Measurements from ENCODE around the gene BEND3.
"Not testable (repeated sequence)": the region's sequence is repeated elsewhere in the genome, so short reads cannot be mapped to it uniquely, and the experiment has no call there.

Gene BEND3

DNA sequence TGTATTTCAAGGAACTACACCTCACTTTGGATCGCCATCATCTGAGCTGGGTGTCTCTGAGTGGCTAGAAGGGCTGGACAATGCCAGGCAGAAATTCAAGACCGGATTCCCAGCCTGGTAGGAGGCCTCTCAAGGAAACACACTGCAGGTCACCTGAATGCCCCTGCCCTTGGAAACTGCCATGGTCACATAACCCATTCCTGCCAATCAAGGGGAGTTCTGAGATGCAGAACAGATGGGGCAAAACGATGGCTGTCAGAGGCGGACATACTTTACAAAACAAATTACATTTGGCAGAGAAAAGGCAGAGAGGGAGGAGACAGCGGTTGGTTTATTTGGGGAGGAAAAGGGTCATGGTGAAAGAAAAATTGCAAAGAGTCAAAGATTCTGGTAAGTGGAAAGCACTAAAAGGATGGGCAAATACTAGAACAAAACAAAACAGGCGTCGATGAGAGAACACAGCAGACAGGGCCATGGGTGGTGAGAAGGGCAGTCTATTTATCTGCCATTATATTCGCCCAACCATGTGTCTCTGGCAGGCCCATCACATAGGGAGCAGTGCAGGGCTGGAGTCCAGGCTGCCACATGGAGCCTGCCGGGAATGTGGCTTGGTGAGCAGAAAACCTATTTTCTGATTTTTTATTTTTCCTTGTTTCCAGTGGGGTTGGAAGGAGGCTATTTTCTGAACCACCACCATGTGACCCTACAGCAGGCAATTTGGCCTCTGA lies 13.5 kb downstream of the BEND3 start:
- Histone ChIP-seq H3K4me3 (ENCODE audit: low read depth, low read length) (no peak overlapping the region), H3K27me3 (no peaks in the 10 kb centered on the region), H3K4me1 (no peaks in the 10 kb centered on the region), H3K9me3 (no peaks in the 10 kb centered on the region), H3K36me3 (no peaks in the 10 kb centered on the region)
- no peak for DNase-seq
- no peak for TF ChIP-seq CTCF (IDR thresholded peaks at IDR 0.05; ENCODE audit: low read depth, low read length)

DNA sequence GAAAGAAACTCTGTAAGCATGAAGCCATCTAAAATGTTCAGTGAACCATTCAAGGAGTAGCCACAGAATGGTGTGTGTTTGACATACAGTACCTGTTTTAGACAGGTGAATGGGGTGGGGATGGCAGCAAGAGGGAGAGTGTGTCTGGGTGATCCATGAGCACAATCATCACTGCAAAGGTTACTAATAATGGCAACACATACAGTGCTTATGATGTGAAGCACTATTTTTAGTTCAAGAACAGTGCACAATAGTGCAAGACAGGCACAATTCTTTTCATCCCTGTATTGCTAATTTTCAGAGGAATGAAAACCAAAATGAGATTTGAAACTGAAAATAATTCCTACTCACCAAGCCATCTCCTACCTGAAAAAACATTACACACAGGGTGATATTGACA lies 14.1 kb downstream of the BEND3 start:
- Histone ChIP-seq H3K9me3 (no peaks in the 10 kb centered on the region), H3K27me3 (no peaks in the 10 kb centered on the region), H3K4me3 (ENCODE audit: low read depth, low read length) (no peak overlapping the region), H3K36me3 (no peaks in the 10 kb centered on the region), H3K4me1 (no peaks in the 10 kb centered on the region)
- DNase-seq: no peak
- TF ChIP-seq CTCF (IDR thresholded peaks at IDR 0.05; ENCODE audit: low read depth, low read length): no peak

DNA sequence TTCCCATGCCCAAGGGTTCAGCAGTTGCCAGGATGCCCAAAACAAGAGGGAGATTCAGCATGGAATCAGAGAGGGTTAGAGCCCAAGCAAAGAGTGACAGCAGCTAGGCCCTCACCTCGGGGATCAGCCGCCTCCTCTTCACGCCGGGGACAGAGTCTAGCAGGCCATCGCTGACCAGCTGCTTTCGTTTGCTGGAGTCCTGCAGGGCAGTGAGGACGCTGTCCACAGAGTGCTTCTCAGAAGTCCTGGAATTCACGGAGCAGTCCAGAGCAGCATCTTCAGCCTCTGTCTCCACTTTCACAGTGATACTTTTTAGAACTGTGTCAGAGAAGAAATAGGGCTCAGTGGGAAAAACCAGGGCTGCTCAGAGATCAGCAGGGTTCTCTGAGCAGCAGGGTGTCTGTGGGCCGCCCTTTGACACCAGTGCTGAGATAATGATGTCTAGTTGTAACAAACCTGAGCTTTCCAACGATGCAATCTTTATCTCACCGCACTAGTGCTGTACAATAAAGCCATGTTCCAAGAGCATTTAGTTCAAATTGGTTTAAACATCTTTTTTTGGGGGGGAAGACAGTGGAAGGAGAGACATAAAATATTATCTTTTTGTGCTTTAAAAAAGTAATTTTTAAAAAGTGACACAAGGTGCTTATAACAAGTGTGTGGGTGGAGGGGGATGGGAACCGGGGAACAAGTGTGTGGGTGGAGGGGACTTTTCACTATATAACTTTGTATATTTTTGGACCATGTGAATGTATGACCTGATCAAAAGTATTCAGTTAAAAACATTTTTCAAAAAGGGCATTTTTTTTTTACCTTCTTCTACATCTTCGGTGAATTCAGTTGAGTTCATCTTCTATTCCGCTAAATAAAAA lies 16.6 kb downstream of the BEND3 start:
- Histone ChIP-seq H3K4me1 (no peaks in the 10 kb centered on the region), H3K9me3 (no peaks in the 10 kb centered on the region), H3K27me3 (no peaks in the 10 kb centered on the region), H3K36me3 (no peaks in the 10 kb centered on the region), H3K4me3 (ENCODE audit: low read depth, low read length) (no peak overlapping the region)
- TF ChIP-seq CTCF (IDR thresholded peaks at IDR 0.05; ENCODE audit: low read depth, low read length): no peak
- no peak for DNase-seq

DNA sequence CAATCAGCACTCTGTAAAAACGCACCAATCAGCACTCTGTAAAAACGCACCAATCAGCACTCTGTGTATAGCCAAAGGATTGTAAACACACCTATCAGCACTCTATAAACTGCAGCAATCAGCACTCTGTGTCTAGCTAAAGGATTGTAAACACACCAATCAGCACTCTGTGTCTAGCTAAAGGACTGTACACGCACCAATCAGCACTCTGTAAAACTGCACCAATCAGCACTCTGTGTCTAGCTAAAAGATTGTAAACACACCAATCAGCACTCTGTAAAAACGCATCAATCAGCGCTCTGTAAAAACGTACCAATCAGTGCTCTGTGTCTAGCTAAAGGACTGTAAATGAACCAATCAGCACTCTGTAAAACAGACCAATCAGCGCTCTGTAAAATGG lies 30.9 kb downstream of the BEND3 start:
- H3K27me3 ChIP-seq; DNase-seq; H3K36me3 ChIP-seq; H3K4me3 ChIP-seq (ENCODE audit: low read depth, low read length); H3K9me3 ChIP-seq; H3K4me1 ChIP-seq: not testable (repeated sequence)

- Histone ChIP-seq H3K9me3 (no peaks in the 10 kb centered on the region), H3K36me3 (peaks cover 5% of the 10 kb centered on the region; the same call in 1 of the 2 replicates), H3K27me3 (no peaks in the 10 kb centered on the region), H3K4me3 (ENCODE audit: low read depth, low read length) (no peak overlapping the region), H3K4me1 (no peaks in the 10 kb centered on the region)
- no peak for DNase-seq
- no peak for TF ChIP-seq CTCF (IDR thresholded peaks at IDR 0.05; ENCODE audit: low read depth, low read length)
Measured at GRCh38 chr6:107083921-107084320, 31.4 kb downstream of the BEND3 start.

- no peaks in the 10 kb centered on the region for H3K4me1 ChIP-seq
- TF ChIP-seq CTCF (IDR thresholded peaks at IDR 0.05; ENCODE audit: low read depth, low read length): no peak
- peaks cover 5% of the 10 kb centered on the region; the same call in 1 of the 2 replicates for H3K36me3 ChIP-seq
- H3K9me3 ChIP-seq: no peaks in the 10 kb centered on the region
- no peak for DNase-seq
- no peaks in the 10 kb centered on the region for H3K27me3 ChIP-seq
- no peak overlapping the region for H3K4me3 ChIP-seq (ENCODE audit: low read depth, low read length)
Measured at GRCh38 chr6:107083047-107083768, 32.1 kb downstream of the BEND3 start.
